HEK293 (cell line): ENCODE results near the gene SLC26A6.

Experiments used
- CTCF ChIA-PET: fragments of 350-600 bp; formaldehyde crosslinking; extraction: SDS; loops from one replicate; lab custom pipeline; 2021; ENCODE audit warnings: antibody characterized with exemption; lab: Yijun Ruan, JAX
- POLR2A ChIA-PET: fragments of 300-600 bp; formaldehyde crosslinking; extraction: SDS; loops from one replicate; lab custom pipeline; 2020; ENCODE audit warnings: antibody characterized with exemption, inconsistent platforms; lab: Yijun Ruan, JAX
- H3K27ac ChIP-seq: fragments of 200-500 bp; sonication (Bioruptor generic); 2 replicates; pipeline ENCODE4 v1.5.1; 2014; ENCODE audit warnings: low read depth, low read length, control low read depth, inconsistent platforms; ENCODE audit errors: extremely low read depth
- H3K36me3 ChIP-seq, 2 experiments: fragments of 200-500 bp in 1 of 2; sonication (Bioruptor generic) in 1 of 2; 1 replicate in 1 of 2; 2 replicates in 1 of 2; pipeline ENCODE4 v1.5.1; 2014 to 2017; ENCODE audit warnings: inconsistent platforms in 2 of 2, low read length in 2 of 2; ENCODE audit not compliant: control insufficient read depth in 2 of 2, insufficient read depth in 1 of 2
- H3K4me1 ChIP-seq: fragments of 200-500 bp; sonication (Bioruptor generic); 2 replicates; pipeline ENCODE4 v1.5.1; 2014; ENCODE audit warnings: mild to moderate bottlenecking, low read length, inconsistent platforms; ENCODE audit not compliant: control insufficient read depth, insufficient read depth
- H3K4me3 ChIP-seq: 2 replicates; pipeline ENCODE4 v1.5.1; 2011; ENCODE audit warnings: low read depth, mild to moderate bottlenecking, control low read depth, low read length, moderate library complexity
- H3K9me3 ChIP-seq: fragments of 200-500 bp; sonication (Bioruptor generic); 2 replicates; pipeline ENCODE4 v1.5.1; 2014; ENCODE audit warnings: low read depth, low read length, inconsistent platforms; ENCODE audit not compliant: control insufficient read depth, insufficient read depth
- BCL11A ChIP-seq: fragments of 450-650 bp; formaldehyde crosslinking; IDR thresholded peaks from 2 replicates; pipeline ENCODE4 v1.5.1; 2016; ENCODE audit warnings: low read depth, missing biosample characterization, missing genetic modification characterization
- GFI1B ChIP-seq: fragments of 450-650 bp; formaldehyde crosslinking; IDR thresholded peaks from 2 replicates; pipeline ENCODE4 v1.5.1; 2016; ENCODE audit warnings: missing biosample characterization, missing genetic modification characterization
- GLIS2 ChIP-seq: fragments of 450-650 bp; formaldehyde crosslinking; IDR thresholded peaks from 2 replicates; pipeline ENCODE4 v1.5.1; 2016; ENCODE audit warnings: missing biosample characterization, missing genetic modification characterization
- IKZF3 ChIP-seq: fragments of 450-650 bp; IDR thresholded peaks from 2 replicates; pipeline ENCODE4 v1.5.0; 2018; ENCODE audit warnings: missing biosample characterization, mild to moderate bottlenecking, missing genetic modification characterization, moderate library complexity
- ZBTB17 ChIP-seq: fragments of 450-650 bp; formaldehyde crosslinking; IDR thresholded peaks from 2 replicates; pipeline ENCODE4 v1.5.1; 2016; ENCODE audit warnings: missing biosample characterization, missing genetic modification characterization
- ZIC2 ChIP-seq: fragments of 450-650 bp; formaldehyde crosslinking; IDR thresholded peaks from 2 replicates; pipeline ENCODE4 v1.5.1; 2016; ENCODE audit warnings: missing biosample characterization, missing genetic modification characterization
- ZNF133 ChIP-seq: fragments of 450-650 bp; formaldehyde crosslinking; IDR thresholded peaks from 2 replicates; pipeline ENCODE4 v1.5.1; 2016; ENCODE audit warnings: missing biosample characterization, missing genetic modification characterization
- ZNF157 ChIP-seq: fragments of 450-650 bp; formaldehyde crosslinking; IDR thresholded peaks from 2 replicates; pipeline ENCODE4 v1.5.1; 2016; ENCODE audit warnings: missing biosample characterization, missing genetic modification characterization
- ZNF23 ChIP-seq: fragments of 450-650 bp; formaldehyde crosslinking; IDR thresholded peaks from 2 replicates; pipeline ENCODE4 v1.5.1; 2016; ENCODE audit warnings: missing biosample characterization, missing genetic modification characterization, borderline replicate concordance
- ZNF239 ChIP-seq: fragments of 450-650 bp; formaldehyde crosslinking; IDR thresholded peaks from 2 replicates; pipeline ENCODE4 v1.5.1; 2016; ENCODE audit warnings: missing biosample characterization, missing genetic modification characterization
- ZNF423 ChIP-seq: fragments of 450-650 bp; formaldehyde crosslinking; IDR thresholded peaks from 2 replicates; pipeline ENCODE4 v1.5.1; 2016; ENCODE audit warnings: missing biosample characterization, missing genetic modification characterization
- ZNF426 ChIP-seq: fragments of 450-650 bp; formaldehyde crosslinking; IDR thresholded peaks from 2 replicates; pipeline ENCODE4 v1.5.1; 2017; ENCODE audit warnings: missing biosample characterization, missing genetic modification characterization, mild to moderate bottlenecking, inconsistent platforms, moderate library complexity
- ZNF555 ChIP-seq: fragments of 450-650 bp; formaldehyde crosslinking; conservative IDR thresholded peaks from 2 replicates; pipeline ENCODE4 v1.5.1; 2017; ENCODE audit warnings: missing biosample characterization, mild to moderate bottlenecking, missing genetic modification characterization, inconsistent platforms
- ZNF561 ChIP-seq: fragments of 450-650 bp; IDR thresholded peaks from 2 replicates; pipeline ENCODE4 v1.5.1; 2018; ENCODE audit warnings: missing biosample characterization, missing genetic modification characterization, borderline replicate concordance
- ZNF677 ChIP-seq: fragments of 450-650 bp; IDR thresholded peaks from 2 replicates; pipeline ENCODE4 v1.5.0; 2018; ENCODE audit warnings: missing biosample characterization, mild to moderate bottlenecking, missing genetic modification characterization, moderate library complexity
- ZSCAN30 ChIP-seq: fragments of 450-650 bp; IDR thresholded peaks from 2 replicates; pipeline ENCODE4 v1.5.1; 2018; ENCODE audit warnings: missing biosample characterization, mild to moderate bottlenecking, missing genetic modification characterization, moderate library complexity
- TF ChIP-seq, protein P1 (sequence below): fragments of 450-650 bp; formaldehyde crosslinking; IDR thresholded peaks from 2 replicates; pipeline ENCODE4 v1.5.1; 2016; ENCODE audit warnings: missing biosample characterization, missing genetic modification characterization
- TF ChIP-seq, protein P2 (sequence below): IDR thresholded peaks from 2 replicates; pipeline ENCODE4 v1.6.1; 2011; ENCODE audit warnings: mild to moderate bottlenecking, low read depth, low read length, borderline replicate concordance
- TF ChIP-seq, protein P3 (sequence below): fragments of 450-650 bp; formaldehyde crosslinking; IDR thresholded peaks from 2 replicates; pipeline ENCODE4 v1.5.1; 2016; ENCODE audit warnings: missing biosample characterization, missing genetic modification characterization
- TF ChIP-seq, protein P4 (sequence below): fragments of 450-650 bp; formaldehyde crosslinking; IDR thresholded peaks from 2 replicates; pipeline ENCODE4 v1.5.1; 2016; ENCODE audit warnings: missing biosample characterization, missing genetic modification characterization

Gene SLC26A6

DNA sequence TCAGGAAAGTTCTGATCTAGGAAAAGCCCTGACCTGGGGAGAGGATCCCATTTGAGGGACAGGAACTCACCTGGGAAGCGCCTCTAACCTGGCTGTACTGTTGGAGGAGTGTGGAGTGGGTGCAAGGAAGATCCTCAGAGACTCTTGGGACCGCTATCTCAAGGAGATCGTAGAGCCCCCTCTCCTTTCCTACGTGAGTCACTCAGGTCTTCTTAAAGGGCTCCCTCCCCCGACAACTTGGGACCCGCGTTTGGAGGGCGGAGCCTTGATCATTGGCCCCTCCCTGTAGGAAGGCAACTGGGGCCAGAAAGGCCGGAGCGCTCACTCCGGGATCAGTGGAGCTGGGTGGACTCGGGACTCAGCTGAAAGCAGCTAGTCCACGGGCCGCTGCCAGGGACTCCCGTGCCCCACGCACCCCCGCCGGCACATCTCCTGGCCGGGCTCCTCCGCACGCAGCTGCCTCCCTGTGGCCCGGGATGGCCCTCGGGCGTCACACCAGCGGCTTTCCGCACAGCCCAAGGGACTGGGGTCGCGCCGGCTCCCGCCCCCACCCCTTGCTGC is 520 bp downstream of the SLC26A6 start:
- no peaks in the 10 kb centered on the region for H3K9me3 ChIP-seq
- peak overlapping the region; percentile 75 for H3K4me3 ChIP-seq
- ChIA-PET POLR2A (interaction anchor here (0.9 to 2.5 kb wide), 11 partner anchors 11 to 78 kb away, joined by 3 to 13 read pairs (median 4); partner anchors contain the start of genes CELSR3, PFKFB4, TMEM89 and UQCRC1), CTCF (interaction anchor here (0.5 to 2.7 kb wide), 14 partner anchors 10 to 915 kb away, joined by 3 to 14 read pairs (median 4); partner anchors contain the start of gene CELSR3)
- H3K27ac ChIP-seq, result peak overlapping the region; percentile 55; the same call in 1 of the 2 replicates
- peaks cover 0 to 42% of the 10 kb centered on the region in 2 experiments; a peak in 1 of 3 replicates for H3K36me3 ChIP-seq
- no peaks in the 10 kb centered on the region for H3K4me1 ChIP-seq
- TF ChIP-seq, protein P1, sequence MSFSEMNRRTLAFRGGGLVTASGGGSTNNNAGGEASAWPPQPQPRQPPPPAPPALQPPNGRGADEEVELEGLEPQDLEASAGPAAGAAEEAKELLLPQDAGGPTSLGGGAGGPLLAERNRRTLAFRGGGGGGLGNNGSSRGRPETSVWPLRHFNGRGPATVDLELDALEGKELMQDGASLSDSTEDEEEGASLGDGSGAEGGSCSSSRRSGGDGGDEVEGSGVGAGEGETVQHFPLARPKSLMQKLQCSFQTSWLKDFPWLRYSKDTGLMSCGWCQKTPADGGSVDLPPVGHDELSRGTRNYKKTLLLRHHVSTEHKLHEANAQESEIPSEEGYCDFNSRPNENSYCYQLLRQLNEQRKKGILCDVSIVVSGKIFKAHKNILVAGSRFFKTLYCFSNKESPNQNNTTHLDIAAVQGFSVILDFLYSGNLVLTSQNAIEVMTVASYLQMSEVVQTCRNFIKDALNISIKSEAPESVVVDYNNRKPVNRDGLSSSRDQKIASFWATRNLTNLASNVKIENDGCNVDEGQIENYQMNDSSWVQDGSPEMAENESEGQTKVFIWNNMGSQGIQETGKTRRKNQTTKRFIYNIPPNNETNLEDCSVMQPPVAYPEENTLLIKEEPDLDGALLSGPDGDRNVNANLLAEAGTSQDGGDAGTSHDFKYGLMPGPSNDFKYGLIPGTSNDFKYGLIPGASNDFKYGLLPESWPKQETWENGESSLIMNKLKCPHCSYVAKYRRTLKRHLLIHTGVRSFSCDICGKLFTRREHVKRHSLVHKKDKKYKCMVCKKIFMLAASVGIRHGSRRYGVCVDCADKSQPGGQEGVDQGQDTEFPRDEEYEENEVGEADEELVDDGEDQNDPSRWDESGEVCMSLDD (tag by site-specific recombination), result peak; percentile 30; the same call in 1 of the 2 replicates
- TF ChIP-seq, protein P2, sequence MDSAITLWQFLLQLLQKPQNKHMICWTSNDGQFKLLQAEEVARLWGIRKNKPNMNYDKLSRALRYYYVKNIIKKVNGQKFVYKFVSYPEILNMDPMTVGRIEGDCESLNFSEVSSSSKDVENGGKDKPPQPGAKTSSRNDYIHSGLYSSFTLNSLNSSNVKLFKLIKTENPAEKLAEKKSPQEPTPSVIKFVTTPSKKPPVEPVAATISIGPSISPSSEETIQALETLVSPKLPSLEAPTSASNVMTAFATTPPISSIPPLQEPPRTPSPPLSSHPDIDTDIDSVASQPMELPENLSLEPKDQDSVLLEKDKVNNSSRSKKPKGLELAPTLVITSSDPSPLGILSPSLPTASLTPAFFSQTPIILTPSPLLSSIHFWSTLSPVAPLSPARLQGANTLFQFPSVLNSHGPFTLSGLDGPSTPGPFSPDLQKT, result no peak

DNA sequence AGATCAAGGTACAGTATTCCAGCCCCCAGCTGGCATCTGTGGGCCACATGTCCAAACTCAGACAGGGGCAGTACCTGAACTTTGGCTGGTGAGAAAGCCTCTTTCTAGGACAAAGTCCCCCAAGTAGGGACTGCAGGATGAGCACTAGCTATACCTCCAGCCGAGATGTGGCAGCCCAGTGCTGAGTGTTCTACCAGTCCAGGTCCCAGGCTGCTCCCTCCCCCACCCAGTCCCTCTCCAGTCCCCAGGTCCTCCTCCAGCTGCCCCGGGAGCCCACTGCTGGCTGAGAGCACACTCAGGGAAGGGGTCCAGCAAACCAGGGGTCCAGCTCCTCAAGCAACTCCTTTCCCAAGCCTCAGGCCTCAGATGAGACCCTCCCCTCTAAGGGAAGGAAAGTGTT is 1.5 kb downstream of the SLC26A6 start:
- H3K4me3 ChIP-seq, result no peak overlapping the region
- POLR2A ChIA-PET, result interaction anchor here (2.5 kb wide), 1 partner anchor 10 kb away, joined by 7 read pairs; no protein-coding TSS in a partner anchor
- no peak overlapping the region for H3K27ac ChIP-seq
- no peaks in the 10 kb centered on the region for H3K4me1 ChIP-seq
- peaks cover 0 to 52% of the 10 kb centered on the region in 2 experiments; a peak in 1 of 3 replicates for H3K36me3 ChIP-seq
- H3K9me3 ChIP-seq, result no peaks in the 10 kb centered on the region
- TF ChIP-seq ZIC2 (tag by site-specific recombination) (no peak), ZNF133 (tag by site-specific recombination) (no peak)
- CTCF ChIA-PET, result interaction anchor here (0.6 to 1.1 kb wide), 6 partner anchors 10 to 48 kb away, joined by 3 read pairs; no protein-coding TSS in a partner anchor

DNA sequence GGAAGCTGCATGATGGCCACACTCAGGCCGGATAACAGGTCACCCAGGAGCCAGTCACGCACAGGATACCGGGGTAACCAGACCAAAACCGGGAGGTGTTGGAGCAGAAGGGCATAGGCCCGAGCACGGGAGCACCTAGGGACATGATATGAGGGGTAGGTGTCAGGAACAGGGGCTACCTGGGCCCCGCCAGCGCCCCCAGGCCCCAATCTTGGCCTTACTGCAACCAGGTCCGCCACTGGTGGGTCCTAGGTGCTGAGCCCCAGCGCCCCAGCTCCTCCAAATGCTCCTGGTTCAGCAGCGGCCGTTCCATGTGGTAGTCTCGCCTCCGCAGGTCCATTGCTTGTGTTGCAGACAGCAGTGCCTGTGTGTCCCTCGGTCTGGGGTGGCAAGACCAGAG is 2.0 kb downstream of the SLC26A6 start:
- Histone ChIP-seq H3K27ac (no peak overlapping the region), H3K36me3 (peaks cover 0 to 57% of the 10 kb centered on the region in 2 experiments; a peak in 1 of 3 replicates), H3K9me3 (no peaks in the 10 kb centered on the region), H3K4me1 (no peaks in the 10 kb centered on the region)
- POLR2A ChIA-PET, result no interaction called here
- TF ChIP-seq ZNF23 (no peak), ZBTB17 (tag by site-specific recombination) (no peak), ZNF157 (tag by site-specific recombination) (no peak), ZNF555 (tag by site-specific recombination) (no peak), ZNF561 (tag by site-specific recombination) (no peak), ZSCAN30 (no peak), ZNF423 (tag by site-specific recombination) (no peak), BCL11A (tag by site-specific recombination) (no peak), ZNF677 (tag by site-specific recombination) (no peak), IKZF3 (no peak), ZNF426 (tag by site-specific recombination) (no peak), GFI1B (tag by site-specific recombination) (no peak), GLIS2 (tag by site-specific recombination) (no peak), ZNF239 (tag by site-specific recombination) (no peak)
- TF ChIP-seq, protein P3, sequence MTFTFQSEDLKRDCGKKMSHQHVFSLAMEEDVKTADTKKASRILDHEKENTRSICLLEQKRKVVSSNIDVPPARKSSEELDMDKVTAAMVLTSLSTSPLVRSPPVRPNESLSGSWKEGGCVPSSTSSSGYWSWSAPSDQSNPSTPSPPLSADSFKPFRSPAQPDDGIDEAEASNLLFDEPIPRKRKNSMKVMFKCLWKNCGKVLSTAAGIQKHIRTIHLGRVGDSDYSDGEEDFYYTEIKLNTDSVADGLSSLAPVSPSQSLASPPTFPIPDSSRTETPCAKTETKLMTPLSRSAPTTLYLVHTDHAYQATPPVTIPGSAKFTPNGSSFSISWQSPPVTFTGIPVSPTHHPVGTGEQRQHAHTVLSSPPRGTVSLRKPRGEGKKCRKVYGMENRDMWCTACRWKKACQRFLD (tag by site-specific recombination), result no peak
- TF ChIP-seq, protein P4, sequence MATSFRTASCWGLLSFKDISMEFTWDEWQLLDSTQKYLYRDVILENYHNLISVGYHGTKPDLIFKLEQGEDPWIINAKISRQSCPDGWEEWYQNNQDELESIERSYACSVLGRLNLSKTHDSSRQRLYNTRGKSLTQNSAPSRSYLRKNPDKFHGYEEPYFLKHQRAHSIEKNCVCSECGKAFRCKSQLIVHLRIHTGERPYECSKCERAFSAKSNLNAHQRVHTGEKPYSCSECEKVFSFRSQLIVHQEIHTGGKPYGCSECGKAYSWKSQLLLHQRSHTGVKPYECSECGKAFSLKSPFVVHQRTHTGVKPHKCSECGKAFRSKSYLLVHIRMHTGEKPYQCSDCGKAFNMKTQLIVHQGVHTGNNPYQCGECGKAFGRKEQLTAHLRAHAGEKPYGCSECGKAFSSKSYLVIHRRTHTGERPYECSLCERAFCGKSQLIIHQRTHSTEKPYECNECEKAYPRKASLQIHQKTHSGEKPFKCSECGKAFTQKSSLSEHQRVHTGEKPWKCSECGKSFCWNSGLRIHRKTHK (tag by site-specific recombination), result no peak
- TF ChIP-seq, all 188 proteins: peak for 0
- no peak overlapping the region for H3K4me3 ChIP-seq
- CTCF ChIA-PET, result interaction anchor here (0.6 to 1.1 kb wide), 2 partner anchors 31 to 37 kb away, joined by 3 read pairs; no protein-coding TSS in a partner anchor
